Eye (tissue), 1 donor: ENCODE data around the gene ZFPL1.

Experiments
- DNase-seq: peaks from one replicate; pipeline ENCODE4 v3.0.0-alpha.2; 2015

ZFPL1 gene

DNA sequence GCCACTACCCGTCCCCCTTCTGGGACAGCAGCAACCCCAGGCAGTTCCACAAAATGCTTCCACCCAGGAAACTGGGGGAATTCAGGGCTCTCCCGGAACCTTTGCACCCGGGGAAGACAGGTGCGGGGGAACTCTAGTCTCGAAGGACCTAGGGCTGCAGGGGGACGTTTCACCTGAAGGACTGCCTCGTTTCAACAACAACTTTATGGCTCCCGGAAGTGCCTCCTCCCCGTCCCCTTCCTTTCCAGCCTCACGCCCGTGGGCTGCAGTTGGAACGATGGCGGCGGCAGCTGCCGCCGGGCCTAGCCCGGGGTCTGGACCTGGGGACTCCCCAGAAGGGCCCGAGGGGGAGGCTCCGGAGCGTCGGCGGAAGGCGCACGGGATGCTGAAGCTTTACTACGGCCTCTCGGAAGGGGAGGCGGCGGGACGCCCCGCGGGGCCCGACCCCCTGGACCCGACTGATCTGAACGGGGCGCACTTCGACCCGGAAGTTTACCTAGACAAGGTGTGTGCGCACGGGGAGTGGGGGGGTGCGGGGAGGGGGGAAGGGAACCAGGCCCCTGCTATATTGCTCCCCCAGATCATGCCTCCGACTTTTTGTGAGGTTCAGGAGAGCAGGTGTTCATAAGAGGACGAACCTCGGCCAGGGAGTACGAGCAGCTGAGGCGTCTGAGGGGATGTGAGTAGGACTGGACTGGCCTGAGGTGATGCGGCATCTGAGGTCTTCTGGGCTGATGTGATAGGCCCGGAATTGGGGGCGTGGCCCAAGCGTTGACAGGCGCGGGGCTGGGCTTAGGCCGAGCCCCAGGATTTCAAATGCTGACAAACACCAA is 12.2 kb downstream of the ZFPL1 start, which contains the start of gene VPS51:
TSS of gene VPS51 (plus strand) at position 241 of the 833 bp plus-strand sequence. CDS start at position 278, 37 bp downstream.
- DNase-seq: peak; percentile 97

DNA sequence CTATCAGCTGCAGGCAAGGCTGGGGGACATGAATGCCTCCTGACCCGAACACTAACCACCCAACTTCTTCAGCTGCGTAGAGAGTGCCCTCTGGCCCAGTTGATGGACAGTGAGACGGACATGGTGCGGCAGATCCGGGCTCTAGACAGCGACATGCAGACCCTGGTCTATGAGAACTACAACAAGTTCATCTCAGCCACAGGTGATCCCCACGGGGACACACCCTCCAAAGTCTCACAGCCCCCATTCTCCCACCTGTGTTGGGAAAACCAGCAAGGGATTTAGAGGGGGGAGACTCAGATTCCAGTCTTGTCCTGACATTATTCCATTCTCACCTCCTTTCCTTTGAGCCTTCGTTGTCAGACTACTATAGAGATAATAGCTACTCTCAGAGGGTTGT is 12.9 kb downstream of the ZFPL1 start:
- DNase-seq: no peak

DNA sequence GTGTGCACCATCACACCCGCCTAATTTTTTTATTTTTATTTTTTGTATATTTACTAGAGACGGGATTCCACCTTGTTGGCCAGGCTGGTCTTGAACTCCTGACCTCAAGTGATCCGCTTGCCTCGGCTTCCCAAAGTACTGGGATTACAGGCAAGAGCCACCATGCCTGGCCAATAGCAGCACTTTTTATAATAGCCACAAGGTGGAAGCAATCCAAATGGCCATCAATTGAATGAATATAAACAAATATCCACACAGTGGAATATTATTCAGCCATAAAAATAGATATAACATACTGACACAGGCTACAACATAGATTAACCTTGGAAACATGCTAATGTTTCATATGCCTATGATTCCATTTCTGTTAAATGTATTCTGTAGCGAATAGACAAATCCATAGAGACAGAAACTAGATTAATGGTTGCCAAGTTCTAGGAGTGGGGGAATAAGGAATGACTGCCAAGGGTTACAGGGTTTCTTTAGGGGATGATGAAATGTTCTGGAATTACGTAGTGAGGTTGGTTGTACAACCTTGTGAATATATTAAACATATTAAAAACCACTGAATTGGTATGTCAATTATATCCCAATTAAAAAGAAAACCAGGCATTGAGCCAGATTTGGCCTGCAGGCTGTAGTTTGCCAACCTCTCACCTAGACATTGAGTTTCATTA is 16.8 kb downstream of the ZFPL1 start:
- DNase-seq: no peak

DNA sequence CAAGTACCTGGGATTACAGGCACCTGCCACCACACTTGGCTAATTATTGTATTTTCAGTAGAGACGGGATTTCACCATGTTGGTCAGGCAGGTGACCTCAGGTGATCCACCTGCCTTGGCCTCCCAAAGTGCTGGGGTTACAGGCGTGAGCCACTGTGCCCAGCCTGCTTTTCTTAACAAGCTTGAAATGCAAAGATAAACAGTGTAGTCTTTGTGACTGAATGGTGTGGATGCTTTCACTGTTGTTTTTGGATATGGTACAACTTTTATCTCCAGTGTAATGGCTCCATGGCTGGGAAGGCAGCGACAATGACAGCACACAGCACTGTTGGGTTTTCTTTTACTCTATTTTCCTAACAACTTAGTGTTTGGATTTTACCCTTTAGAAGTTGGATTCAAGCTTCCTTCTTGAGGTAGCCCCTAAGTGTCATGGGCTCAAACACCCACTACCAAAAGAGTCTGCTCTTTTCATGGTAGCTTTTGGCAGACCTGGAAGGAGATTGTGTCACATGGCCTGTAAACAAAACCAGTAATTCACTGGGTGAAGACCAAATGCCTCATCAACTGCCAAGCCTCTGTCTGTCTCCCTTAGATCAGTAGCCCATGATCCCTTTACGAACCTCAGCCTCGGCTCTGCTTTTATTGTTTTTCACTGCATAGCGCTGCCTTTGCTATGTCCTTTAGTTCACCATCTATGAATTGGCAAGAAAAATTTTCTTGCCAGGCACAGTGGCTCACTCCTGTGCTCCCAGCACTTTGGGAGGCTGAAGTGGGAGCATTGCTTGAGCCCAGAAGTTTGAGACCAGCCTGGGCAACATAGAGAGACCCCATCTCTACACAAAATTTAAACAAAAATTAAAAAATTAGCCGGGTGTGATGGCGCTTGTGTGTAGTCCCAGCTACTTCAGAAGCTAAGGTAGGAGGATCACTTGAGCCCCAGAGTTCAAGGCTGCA is 18.4 kb downstream of the ZFPL1 start:
- no peak for DNase-seq

DNA sequence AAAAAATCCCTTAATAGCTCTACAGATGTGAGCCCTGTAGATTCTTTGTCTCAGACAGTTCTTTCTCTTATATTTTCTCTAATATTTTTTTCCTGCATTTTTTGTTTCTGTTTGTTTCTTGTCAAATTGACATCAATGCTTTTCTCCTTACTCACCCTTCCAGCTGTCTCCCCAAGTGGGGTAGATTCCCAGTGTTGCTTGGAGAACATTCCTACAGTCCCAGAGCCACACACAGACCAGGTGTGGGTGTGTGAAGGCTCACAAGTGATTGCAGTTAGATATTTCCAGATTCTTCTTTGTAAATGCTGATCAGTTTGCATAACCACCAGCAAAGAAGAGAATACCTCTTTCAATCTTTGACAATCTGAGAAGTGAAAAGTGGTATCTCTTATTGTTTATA is 19.5 kb downstream of the ZFPL1 start:
- DNase-seq: no peak

DNA sequence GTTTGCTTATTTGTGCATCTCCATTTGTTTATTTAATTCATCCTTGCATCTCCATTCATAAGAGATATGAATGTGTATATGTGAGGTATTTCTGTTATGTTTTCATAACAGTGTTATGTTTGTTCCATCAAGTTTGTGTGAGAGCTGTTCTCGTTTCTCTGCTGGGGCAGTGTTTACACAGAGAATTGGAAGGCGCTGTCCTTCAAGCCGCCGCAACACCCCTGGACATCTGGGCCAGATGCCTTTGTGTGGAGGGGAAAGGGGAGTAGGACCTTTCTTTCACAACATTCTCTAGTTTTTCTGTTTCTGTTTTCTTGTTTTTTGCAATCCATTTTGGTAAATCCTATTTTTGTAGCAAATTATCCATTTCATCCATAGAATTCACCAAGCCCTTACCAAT is 20.6 kb downstream of the ZFPL1 start:
- no peak for DNase-seq

DNA sequence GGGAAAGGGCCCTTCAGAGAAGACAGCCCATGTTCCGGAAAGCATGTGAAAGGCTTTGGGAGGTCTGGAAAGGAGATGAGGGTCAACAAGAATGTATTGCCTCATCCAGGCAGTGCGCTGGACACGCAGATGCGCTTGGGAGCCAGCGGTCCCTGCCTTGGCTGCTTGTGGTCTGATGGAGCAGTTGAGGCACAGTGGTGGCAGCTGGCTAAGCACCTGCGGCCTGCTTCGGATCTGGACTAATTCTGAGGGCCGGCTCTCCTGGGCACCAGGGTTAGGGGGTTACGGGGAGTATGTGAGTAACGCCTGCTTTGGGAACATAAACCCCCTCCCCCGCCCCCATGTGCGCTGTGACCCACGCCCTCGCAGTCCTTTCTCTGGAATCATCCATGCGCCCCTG is 23.1 kb downstream of the ZFPL1 start:
- no peak for DNase-seq

DNA sequence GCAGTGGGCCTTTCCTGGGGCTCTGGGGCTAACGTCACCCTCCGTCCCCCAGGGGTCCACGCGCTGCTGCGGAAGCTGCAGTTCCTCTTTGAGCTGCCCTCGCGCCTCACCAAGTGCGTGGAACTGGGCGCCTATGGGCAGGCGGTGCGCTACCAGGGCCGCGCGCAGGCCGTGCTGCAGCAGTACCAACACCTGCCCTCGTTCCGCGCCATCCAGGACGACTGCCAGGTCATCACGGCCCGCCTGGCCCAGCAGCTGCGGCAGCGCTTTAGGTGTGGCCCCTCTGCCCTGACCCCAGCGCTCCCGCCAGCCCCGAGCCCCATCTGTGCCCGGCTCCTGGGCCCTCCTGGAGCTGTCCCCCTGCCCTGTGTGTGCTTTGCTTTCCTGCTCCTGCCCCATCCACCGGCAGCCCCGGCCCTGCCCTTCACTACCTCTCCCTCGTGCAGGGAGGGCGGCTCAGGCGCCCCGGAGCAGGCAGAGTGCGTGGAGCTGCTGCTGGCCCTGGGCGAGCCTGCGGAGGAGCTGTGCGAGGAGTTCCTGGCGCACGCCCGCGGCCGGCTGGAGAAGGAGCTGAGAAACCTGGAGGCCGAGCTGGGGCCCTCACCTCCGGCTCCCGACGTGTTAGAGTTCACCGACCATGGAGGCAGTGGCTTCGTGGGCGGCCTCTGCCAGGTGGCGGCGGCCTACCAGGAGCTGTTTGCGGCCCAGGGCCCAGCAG is 23.9 kb downstream of the ZFPL1 start:
- DNase-seq: no peak

DNA sequence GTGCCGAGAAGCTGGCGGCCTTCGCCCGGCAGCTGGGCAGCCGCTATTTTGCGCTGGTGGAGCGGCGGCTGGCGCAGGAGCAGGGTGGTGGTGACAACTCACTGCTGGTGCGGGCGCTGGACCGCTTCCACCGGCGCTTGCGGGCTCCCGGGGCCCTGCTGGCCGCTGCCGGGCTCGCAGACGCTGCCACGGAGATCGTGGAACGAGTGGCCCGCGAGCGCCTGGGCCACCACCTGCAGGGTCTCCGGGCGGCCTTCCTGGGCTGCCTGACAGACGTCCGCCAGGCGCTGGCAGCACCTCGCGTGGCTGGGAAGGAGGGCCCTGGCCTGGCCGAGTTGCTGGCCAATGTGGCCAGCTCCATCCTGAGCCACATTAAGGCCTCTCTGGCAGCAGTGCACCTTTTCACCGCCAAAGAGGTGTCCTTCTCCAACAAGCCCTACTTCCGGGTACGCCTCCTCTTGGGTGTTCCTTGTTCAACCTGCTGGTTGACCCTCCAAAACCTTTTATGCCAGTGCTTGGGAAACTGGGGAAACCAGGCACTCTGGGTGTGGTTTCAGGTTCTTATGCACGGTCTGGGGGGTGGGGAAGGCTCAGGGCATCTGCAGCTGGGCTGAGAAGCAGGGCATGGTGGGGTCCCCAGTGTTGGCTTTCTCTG is 24.6 kb downstream of the ZFPL1 start:
- DNase-seq: no peak

DNA sequence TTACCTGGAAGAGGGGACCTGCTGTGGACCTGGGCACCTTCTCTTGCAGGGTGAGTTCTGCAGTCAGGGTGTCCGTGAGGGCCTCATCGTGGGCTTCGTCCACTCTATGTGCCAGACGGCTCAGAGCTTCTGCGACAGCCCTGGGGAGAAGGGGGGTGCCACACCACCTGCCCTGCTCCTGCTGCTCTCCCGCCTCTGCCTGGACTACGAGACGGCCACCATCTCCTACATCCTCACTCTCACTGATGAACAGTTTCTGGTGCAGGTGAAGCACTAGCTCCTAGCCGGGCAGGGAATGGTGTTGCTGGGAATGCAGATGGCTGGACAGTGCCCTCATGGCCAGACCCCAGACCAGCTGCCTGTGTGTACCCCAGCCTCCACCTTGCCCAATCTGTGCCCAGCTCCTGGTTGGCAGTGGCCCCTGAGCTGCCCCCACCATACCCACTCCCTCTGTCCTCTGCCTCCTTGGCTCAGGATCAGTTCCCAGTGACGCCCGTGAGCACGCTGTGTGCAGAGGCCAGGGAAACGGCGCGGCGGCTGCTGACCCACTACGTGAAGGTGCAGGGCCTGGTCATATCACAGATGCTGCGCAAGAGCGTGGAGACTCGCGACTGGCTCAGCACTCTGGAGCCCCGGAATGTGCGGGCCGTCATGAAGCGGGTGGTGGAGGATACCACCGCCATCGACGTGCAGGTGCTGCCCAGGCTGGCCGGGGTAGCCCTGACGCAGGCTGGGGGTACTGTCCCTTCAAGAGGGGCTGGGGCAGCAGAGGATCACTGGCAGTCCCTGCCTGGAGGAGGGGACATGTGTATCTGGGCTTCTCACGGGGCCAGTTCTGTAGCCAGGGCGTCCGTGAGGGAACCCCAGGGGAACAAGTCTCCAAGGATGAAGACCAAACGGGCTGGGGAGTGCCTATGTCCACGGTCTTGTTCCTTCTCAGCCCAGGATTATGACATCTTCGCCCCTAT is 25.5 kb downstream of the ZFPL1 start:
- no peak for DNase-seq

DNA sequence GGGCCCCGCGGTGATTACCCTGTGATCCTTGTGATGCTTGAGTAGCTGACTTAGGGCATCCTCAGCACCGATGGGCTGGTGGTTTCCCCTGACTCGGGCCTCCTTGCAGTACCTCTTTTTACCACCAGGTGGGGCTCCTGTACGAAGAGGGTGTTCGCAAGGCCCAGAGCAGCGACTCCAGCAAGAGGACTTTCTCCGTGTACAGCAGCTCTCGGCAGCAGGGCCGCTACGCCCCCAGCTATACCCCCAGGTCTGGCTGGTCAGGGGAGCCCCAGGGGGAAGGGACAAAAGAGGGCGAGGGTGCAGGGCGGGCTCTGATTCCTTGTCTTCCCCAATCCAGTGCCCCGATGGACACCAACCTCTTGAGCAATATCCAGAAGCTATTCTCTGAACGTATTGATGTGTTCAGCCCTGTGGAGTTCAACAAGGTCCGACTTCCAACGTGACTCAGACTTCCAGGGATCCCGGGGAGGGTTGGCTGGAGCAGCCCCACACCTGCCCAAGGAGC is 26.4 kb downstream of the ZFPL1 start:
- DNase-seq: peak; percentile 97

DNA sequence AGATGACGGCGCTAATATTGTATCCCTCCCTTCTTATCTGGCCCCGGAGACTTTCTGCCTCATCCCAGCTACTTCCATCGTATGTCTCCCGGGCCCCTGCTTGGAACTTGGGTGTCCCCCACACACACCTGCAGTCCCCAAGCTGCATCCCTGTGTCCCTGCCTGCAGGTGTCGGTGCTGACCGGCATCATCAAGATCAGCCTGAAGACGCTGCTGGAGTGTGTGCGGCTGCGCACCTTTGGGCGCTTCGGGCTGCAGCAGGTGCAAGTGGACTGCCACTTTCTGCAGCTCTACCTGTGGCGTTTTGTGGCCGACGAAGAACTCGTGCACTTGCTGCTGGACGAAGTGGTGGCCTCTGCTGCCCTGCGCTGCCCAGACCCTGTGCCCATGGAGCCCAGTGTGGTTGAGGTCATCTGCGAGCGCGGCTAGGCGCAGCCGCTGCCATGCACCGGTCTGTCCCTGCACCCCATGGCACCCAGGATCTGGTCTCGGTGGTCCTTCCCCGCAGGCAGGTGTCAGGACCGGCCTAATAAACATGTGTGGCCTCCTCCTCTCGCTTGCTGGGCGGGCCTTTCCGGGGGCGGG is 27.2 kb downstream of the ZFPL1 start:
- no peak for DNase-seq

DNA sequence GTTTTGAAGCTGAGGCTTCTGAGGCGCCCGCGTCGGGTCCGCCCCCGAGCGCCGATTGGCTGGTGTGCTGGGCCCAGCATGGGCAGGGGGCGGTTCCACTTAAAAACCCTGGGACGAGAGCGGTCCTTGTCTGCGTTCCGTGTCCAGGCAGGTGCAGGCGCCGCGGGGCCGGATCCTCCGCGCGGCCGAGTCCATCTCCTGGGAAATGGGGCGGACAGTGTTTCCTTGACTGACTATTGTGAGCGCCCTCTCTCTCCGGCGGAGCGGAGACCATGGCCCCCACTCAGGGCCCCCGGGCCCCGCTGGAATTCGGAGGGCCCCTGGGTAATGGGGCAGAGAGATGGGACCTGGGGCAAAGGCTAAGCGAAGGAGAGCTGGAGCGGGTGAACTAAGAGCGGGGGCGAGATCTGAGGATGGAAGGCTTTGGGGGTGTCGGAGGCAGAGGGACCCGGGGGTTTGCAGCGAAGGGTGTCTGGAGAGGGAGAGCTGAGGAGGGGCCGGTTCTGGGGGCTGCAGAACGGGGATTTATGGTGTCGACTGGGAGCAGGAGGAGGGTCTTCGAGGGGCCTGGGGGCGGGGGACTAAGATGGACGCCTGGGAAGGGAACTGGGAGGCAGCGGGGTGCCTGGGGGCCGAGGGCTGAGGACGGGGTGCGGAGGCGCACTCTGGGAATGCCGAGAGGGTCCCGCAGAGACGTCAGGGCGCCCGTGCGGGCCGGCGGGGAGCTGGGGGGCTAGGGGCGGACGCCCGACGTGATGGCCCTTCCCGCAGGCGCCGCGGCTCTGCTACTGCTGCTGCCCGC is 27.9 kb downstream of the ZFPL1 start, which contains the start of gene TM7SF2:
TSS of gene TM7SF2 (plus strand) at position 129 of the 802 bp plus-strand sequence. CDS start at position 273, 144 bp downstream.
- DNase-seq: peak; percentile 97

DNA sequence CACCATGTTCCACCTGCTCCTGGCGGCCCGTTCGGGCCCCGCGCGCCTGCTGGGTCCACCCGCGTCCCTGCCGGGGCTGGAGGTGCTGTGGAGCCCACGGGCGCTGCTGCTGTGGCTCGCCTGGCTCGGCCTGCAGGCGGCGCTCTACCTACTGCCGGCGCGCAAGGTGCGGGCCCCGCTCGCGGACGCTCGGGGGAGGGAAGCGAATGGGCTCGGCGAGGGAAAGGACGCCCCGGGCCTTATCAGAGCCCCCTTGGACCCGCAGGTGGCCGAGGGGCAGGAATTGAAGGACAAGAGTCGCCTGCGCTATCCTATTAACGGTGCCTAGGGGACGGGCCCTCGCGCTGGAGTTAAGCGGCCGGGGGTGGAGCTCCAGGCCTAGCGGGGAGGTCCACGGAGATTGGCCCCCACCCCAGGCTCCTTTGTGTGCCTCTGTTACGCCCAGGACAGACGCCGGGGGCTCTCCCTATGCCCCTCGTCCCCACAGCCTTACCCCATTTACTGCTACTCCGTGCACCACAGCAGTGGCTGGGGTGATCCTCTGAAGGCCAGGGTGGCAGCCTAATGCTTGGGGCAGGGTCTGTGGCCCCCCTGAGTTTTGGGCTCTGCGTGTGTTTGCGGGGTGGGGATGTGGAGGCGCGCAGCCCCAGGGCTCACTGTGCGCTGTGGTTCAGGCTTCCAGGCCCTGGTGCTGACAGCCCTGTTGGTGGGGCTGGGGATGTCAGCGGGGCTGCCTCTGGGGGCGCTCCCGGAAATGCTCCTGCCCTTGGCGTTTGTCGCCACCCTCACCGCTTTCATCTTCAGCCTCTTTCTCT is 28.7 kb downstream of the ZFPL1 start:
- peak; percentile 82 for DNase-seq

DNA sequence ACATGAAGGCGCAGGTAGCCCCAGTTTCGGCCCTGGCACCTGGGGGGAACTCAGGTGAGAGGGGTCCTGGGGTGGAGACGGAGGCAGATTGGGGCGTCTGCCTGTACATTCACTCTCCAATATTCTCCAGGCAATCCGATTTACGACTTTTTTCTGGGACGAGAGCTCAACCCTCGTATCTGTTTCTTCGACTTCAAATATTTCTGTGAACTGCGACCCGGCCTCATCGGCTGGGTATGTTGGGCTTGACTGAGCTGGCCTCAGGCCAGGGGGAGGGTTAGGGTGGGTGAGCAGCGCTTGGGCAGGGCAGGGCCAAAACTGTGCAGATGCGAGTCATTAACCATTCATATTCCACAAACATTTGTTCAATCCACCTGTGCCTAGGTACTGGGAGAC is 29.3 kb downstream of the ZFPL1 start:
- DNase-seq: no peak

DNA sequence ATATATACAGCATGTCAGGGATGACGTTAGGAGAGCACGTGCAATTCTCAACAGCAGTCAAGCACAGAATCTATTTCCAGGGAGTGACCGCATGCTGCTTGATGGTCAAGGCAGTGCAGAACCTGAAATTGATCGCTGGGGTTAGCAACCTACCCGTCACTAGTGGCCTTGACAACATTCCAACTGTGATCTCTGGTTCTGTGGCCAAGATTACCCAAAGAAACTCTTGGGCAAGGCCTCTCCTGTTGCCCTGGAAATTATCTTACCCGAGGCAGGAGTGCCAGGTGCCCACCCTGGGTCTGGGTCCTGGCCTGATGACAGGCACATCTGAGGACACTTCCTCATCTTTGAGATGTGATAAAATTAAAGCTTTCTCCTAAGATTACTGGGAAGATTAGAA is 29.8 kb downstream of the ZFPL1 start:
- DNase-seq: no peak

DNA sequence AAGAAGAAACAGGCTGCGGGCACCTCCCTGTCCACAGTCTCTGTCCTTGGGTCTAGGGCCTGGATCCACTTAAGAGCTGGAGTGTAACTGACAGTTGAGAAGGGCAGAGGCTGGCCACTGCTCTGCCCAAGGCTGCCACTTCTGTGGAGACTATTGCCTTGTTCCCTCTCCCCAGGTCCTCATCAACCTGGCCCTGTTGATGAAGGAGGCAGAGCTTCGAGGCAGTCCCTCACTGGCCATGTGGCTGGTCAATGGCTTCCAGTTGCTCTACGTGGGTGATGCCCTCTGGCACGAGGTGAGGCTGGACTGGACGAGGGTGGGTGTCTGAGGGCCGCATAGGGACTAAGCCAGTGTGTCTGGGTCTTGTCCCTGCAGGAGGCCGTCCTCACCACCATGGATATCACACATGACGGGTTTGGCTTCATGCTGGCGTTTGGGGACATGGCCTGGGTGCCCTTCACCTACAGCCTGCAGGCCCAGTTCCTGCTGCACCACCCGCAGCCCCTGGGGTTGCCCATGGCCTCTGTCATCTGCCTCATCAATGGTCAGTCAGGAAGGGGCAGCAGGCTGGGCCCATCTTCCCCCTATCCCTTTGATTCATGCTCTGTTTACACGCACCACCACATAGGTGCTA is 30.6 kb downstream of the ZFPL1 start:
- DNase-seq: no peak
